Caco-2 (cell line): ENCODE measurements around the gene MRPL36. TPM values are rescaled to one million over a fixed set of nuclear protein-coding genes. Genes with fewer than 3 reads are reported as not detected.

Experiments used
- BruUV-seq: library from RNA; stranded (reverse); fragments of 400-500 nt; replicated peaks from 2 replicates; lab custom pipeline; 2021; lab: Mats Ljungman, UMichigan
- CTCF ChIA-PET: fragments of 300-600 bp; sonication (Branson Sonifier 250); formaldehyde crosslinking; loops from one replicate; lab custom pipeline; 2022; ENCODE audit warnings: antibody characterized with exemption; lab: Charles Lee
- POLR2A ChIA-PET: fragments of 300-600 bp; sonication (Branson Sonifier 250); formaldehyde crosslinking; loops from one replicate; lab custom pipeline; 2022; ENCODE audit warnings: antibody characterized with exemption; lab: Charles Lee
- DNase-seq, 2 experiments: peaks; one replicate each; pipeline versions ENCODE4 v3.0.0 to v3.0.0-alpha.2; 2020 to 2022
- H3K27me3 ChIP-seq: replicated peaks from 2 replicates; pipeline ENCODE4 v1.6.0; 2011; ENCODE audit warnings: low read length; ENCODE audit not compliant: control insufficient read depth, insufficient read depth
- H3K36me3 ChIP-seq: 2 replicates; pipeline ENCODE4 v1.5.1; 2011; ENCODE audit warnings: low read length; ENCODE audit not compliant: control insufficient read depth, insufficient read depth
- H3K4me1 ChIP-seq: fragments of 250-450 bp; sonication (Bioruptor Pico); 2 replicates; pipeline ENCODE4 v1.5.1; 2020; ENCODE audit warnings: mild to moderate bottlenecking
- H3K4me3 ChIP-seq: 2 replicates; pipeline ENCODE4 v1.5.1; 2011; ENCODE audit warnings: low read depth, mild to moderate bottlenecking, control low read depth, low read length
- H3K9me3 ChIP-seq: fragments of 250-450 bp; sonication (Bioruptor Pico); 2 replicates; pipeline ENCODE4 v1.5.1; 2020; ENCODE audit warnings: mild to moderate bottlenecking, moderate library complexity
- H3K27ac Mint-ChIP-seq: one replicate; pipeline ENCODE4 v1.8.0; 2022; ENCODE audit warnings: mixed read lengths; ENCODE audit not compliant: unreplicated experiment
- H3K27me3 Mint-ChIP-seq: one replicate; pipeline ENCODE4 v1.8.0; 2022; ENCODE audit warnings: mixed read lengths; ENCODE audit not compliant: insufficient read depth, unreplicated experiment
- H3K36me3 Mint-ChIP-seq: one replicate; pipeline ENCODE4 v1.8.0; 2022; ENCODE audit warnings: mild to moderate bottlenecking, mixed read lengths; ENCODE audit not compliant: insufficient read depth, unreplicated experiment
- H3K4me1 Mint-ChIP-seq: one replicate; pipeline ENCODE4 v1.8.0; 2022; ENCODE audit warnings: low read depth, mixed read lengths; ENCODE audit not compliant: unreplicated experiment
- H3K4me3 Mint-ChIP-seq: one replicate; pipeline ENCODE4 v1.8.0; 2022; ENCODE audit warnings: mild to moderate bottlenecking, moderate library complexity, mixed read lengths; ENCODE audit not compliant: unreplicated experiment
- H3K9me3 Mint-ChIP-seq: one replicate; pipeline ENCODE4 v1.8.0; 2022; ENCODE audit warnings: mixed read lengths; ENCODE audit not compliant: unreplicated experiment
- intact Hi-C: fragments of 100-400 bp; cut with micrococcal nuclease; formaldehyde crosslinking; loops from one replicate; pipeline ENCODE4 v1.10.0; 2022; ENCODE audit not compliant: unreplicated experiment
- total RNA-seq: library from RNA; stranded (reverse); gene quantifications from 2 replicates; pipeline ENCODE4 v1.2.3, GENCODE V29; 2022
- TF ChIP-seq, protein P1 (sequence below), 2 experiments: fragments of 200-600 bp in 1 of 2; IDR thresholded peaks; 1 replicate in 1 of 2; 2 replicates in 1 of 2; pipeline versions ENCODE4 v1.5.1 to v1.8.0; 2011 to 2022; ENCODE audit warnings: antibody characterized with exemption in 1 of 2, control low read depth in 1 of 2, inconsistent platforms in 1 of 2, low read depth in 1 of 2, low read length in 1 of 2, mild to moderate bottlenecking in 1 of 2, moderate library complexity in 1 of 2; ENCODE audit not compliant: insufficient read depth in 1 of 2, severe bottlenecking in 1 of 2, unreplicated experiment in 1 of 2

Gene MRPL36
- total RNA-seq, 1 experiment from 2014 or later, result 65.9 TPM

DNA sequence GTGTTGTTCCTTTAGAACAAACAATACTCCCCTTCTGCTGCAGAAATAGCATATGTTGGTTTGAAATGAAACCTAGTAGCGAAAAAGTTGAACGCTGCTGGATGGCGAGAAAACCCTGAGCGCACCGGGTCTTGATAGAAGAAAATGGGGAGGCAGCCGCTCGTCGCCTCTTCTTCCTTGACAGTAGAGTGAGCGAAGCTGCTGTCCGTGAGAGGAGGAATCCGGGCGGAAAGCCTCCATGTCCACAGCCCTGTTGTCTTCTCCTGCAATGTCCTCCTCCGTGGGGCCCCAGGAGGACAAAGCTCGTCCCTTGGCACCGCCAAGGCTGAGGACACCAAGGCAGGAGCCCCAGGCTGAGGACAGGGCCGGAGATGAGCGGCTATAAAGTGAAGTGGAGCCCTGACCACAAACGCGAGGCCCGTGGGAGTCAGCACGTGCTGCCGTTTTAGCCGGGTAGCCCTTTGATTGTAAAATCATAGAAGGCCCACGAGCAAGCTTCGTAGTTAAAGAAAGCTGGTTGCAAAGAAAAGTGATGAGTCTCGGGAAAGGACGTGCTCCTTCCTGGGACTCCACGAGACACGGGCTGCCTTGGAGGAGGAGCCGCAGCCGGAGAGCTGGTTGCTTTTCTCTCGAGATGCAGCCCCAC, 35.6 kb downstream of the MRPL36 start:
- Mint-ChIP-seq H3K36me3 (no peaks in the 10 kb centered on the region), H3K4me3 (no peak overlapping the region), H3K9me3 (no peaks in the 10 kb centered on the region), H3K27me3 (peaks cover 11% of the 10 kb centered on the region), H3K4me1 (no peaks in the 10 kb centered on the region), H3K27ac (no peak overlapping the region)
- H3K36me3 ChIP-seq, result no peaks in the 10 kb centered on the region
- intact Hi-C loops, result loop anchor here (10.0 kb wide), 1 partner anchor 251 kb away; no protein-coding TSS in a partner anchor
- TF ChIP-seq, protein P1, sequence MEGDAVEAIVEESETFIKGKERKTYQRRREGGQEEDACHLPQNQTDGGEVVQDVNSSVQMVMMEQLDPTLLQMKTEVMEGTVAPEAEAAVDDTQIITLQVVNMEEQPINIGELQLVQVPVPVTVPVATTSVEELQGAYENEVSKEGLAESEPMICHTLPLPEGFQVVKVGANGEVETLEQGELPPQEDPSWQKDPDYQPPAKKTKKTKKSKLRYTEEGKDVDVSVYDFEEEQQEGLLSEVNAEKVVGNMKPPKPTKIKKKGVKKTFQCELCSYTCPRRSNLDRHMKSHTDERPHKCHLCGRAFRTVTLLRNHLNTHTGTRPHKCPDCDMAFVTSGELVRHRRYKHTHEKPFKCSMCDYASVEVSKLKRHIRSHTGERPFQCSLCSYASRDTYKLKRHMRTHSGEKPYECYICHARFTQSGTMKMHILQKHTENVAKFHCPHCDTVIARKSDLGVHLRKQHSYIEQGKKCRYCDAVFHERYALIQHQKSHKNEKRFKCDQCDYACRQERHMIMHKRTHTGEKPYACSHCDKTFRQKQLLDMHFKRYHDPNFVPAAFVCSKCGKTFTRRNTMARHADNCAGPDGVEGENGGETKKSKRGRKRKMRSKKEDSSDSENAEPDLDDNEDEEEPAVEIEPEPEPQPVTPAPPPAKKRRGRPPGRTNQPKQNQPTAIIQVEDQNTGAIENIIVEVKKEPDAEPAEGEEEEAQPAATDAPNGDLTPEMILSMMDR (IDR thresholded peaks at IDR 0.05; ENCODE audit: insufficient read depth in 1 of 2, low read depth in 1 of 2, low read length in 1 of 2, severe bottlenecking in 1 of 2, unreplicated experiment in 1 of 2), result no peak
- no peak overlapping the region for H3K4me3 ChIP-seq
- no peaks in the 10 kb centered on the region for H3K4me1 ChIP-seq
- POLR2A ChIA-PET, result no interaction called here
- no TSS peak for BruUV-seq
- DNase-seq, result no peak
- CTCF ChIA-PET, result interaction anchor here (1.0 kb wide), 3 partner anchors 9 to 35 kb away, joined by 3 to 4 read pairs (median 3); no protein-coding TSS in a partner anchor
- H3K27me3 ChIP-seq, result no peaks in the 10 kb centered on the region; the same call in 1 of the 2 replicates
- H3K9me3 ChIP-seq, result no peaks in the 10 kb centered on the region

DNA sequence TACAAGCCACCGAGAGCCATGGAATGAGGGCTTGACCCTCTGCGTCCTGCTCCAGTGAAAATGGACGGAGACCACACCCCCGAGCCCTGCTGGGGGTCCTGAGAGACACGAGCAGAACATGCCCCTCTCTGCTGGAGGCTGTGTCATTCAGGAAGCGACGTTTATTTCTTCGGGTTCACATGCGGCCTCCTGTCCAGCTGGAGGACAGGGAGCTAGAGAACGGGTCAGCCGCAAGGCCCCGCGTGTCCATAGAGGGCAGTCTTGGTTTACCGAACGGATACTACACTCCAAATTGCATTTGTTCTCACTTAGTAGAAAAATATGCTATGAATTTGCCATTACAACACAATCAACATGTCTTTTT, 36.1 kb downstream of the MRPL36 start:
- ChIA-PET POLR2A (no interaction called here), CTCF (interaction anchor here (1.0 kb wide), 3 partner anchors 9 to 36 kb away, joined by 3 to 4 read pairs (median 3); no protein-coding TSS in a partner anchor)
- no peaks in the 10 kb centered on the region for H3K9me3 ChIP-seq
- Mint-ChIP-seq H3K36me3 (no peaks in the 10 kb centered on the region), H3K4me1 (no peaks in the 10 kb centered on the region), H3K4me3 (no peak overlapping the region), H3K27me3 (peaks cover 11% of the 10 kb centered on the region), H3K27ac (no peak overlapping the region), H3K9me3 (no peaks in the 10 kb centered on the region)
- H3K36me3 ChIP-seq, result no peaks in the 10 kb centered on the region
- peak; percentile 56 to 63 for DNase-seq
- H3K4me1 ChIP-seq, result no peaks in the 10 kb centered on the region
- no TSS peak for BruUV-seq
- intact Hi-C loops, result loop anchor here (10.0 kb wide), 1 partner anchor 251 kb away; no protein-coding TSS in a partner anchor
- TF ChIP-seq, protein P1 (IDR thresholded peaks at IDR 0.05; ENCODE audit: insufficient read depth in 1 of 2, low read depth in 1 of 2, low read length in 1 of 2, severe bottlenecking in 1 of 2, unreplicated experiment in 1 of 2), result peak; percentile 60 to 72
- H3K27me3 ChIP-seq, result no peaks in the 10 kb centered on the region; the same call in 1 of the 2 replicates
- H3K4me3 ChIP-seq, result no peak overlapping the region

DNA sequence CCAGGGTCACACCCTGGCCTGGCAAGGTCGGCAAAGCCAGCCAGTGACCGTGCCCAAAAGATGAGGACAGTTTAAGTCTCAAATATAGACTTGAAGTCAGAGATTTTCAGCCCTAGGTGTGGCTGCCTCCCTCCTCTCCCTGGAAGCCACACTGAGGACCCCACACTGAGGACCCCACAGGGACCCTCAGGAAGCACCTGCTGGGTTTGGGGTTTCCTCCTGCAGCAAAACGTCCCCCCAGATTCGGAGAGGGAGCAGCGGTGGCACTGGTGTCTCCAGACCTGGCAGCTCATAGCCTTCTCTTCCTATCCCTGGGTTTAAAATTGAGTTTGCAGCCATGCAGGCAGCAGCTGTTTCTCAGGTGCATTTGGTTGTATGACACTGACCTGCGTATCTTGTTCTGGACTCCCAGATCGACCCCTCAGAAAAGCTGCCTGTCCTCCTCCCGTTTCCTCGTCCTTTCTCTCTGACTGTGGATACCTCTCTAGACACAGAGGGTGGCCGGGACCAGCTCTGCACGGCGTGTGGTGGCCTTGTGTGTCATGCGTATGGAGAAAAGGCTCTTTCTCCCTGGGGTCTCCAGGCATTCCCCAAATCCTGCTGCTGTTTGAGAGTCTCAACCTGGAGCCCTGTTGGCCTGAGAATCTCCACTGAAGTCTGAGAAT, 36.6 kb downstream of the MRPL36 start:
- Mint-ChIP-seq H3K4me1 (no peaks in the 10 kb centered on the region), H3K27me3 (peaks cover 11% of the 10 kb centered on the region), H3K36me3 (no peaks in the 10 kb centered on the region), H3K4me3 (no peak overlapping the region), H3K27ac (no peak overlapping the region), H3K9me3 (no peaks in the 10 kb centered on the region)
- Histone ChIP-seq H3K36me3 (no peaks in the 10 kb centered on the region), H3K4me1 (no peaks in the 10 kb centered on the region), H3K27me3 (no peaks in the 10 kb centered on the region; the same call in 1 of the 2 replicates), H3K9me3 (no peaks in the 10 kb centered on the region), H3K4me3 (no peak overlapping the region)
- no TSS peak for BruUV-seq
- intact Hi-C loops, result loop anchor here (10.0 kb wide), 1 partner anchor 252 kb away; no protein-coding TSS in a partner anchor
- no peak for DNase-seq
- ChIA-PET CTCF (interaction anchor here (1.0 kb wide), 3 partner anchors 10 to 36 kb away, joined by 3 to 4 read pairs (median 3); no protein-coding TSS in a partner anchor), POLR2A (no interaction called here)
- TF ChIP-seq, protein P1 (IDR thresholded peaks at IDR 0.05; ENCODE audit: insufficient read depth in 1 of 2, low read depth in 1 of 2, low read length in 1 of 2, severe bottlenecking in 1 of 2, unreplicated experiment in 1 of 2), result no peak
